NCI-H1694 (cell line): ENCODE measurements around the gene APH1A.
"Not testable (repeated sequence)": the region's sequence is repeated elsewhere in the genome, so short reads cannot be mapped to it uniquely, and the experiment has no call there.

Experiments
- DNase-seq: peaks from one replicate; lab custom pipeline; 2025; lab: John Stamatoyannopoulos, UW

APH1A gene

DNA sequence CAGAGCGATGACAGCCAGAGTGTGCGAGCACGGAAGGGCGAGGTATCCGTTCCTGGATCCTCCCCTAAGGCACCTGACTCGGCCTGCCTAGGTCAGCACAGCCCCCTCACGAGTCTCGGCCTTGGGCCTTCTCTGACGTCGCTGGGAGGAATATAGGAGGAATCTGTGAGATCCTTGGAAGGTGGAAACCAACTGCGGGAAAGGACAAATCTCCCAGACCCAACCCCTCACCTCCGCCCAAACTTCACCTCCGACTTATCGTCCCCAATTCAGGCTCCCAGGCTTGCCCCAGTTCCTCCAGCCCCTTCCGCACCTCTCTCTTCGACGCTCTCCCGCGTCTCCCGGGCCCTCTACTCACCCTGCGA is 494 bp downstream of the APH1A start:
- no peak for DNase-seq

DNA sequence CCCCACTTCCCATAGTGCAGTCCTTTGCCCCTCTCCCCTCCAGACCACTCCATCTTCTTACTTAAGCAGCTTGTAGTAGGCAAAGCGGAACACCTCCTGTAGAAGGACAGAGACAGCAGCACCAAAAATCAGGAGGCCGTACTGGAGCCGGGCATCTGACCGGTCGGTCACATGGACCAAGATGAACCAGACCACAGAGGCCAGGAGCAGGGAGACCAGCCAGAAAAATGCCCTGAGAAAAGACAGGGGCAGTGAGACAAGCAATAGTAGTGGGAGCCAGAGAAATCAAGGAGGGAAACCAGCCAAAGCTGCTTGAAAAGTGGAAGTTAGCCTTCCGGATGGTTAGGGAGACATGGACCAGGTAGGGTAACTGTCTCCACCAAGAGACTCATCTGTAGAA is 920 bp downstream of the APH1A start:
- DNase-seq = no peak

DNA sequence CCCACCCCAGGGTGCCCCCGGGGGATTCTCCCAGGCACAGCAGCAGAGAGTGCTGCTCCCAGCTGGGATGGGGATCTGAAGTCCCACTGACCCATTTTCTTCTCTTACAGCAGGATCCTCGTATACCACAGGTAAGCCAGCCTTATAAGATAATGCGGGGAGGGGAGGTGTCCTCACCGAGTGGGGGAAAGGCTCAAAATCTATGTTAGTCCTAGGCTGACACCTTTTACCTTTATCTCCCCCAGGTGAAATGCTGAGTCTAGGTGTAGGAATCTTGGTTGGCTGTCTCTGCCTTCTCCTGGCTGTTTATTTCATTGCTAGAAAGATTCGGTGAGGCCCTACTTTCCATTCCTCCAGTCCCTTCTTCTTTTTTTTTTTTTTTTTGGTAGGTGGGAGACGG is 5.3 kb downstream of the APH1A start:
- no peak for DNase-seq

DNA sequence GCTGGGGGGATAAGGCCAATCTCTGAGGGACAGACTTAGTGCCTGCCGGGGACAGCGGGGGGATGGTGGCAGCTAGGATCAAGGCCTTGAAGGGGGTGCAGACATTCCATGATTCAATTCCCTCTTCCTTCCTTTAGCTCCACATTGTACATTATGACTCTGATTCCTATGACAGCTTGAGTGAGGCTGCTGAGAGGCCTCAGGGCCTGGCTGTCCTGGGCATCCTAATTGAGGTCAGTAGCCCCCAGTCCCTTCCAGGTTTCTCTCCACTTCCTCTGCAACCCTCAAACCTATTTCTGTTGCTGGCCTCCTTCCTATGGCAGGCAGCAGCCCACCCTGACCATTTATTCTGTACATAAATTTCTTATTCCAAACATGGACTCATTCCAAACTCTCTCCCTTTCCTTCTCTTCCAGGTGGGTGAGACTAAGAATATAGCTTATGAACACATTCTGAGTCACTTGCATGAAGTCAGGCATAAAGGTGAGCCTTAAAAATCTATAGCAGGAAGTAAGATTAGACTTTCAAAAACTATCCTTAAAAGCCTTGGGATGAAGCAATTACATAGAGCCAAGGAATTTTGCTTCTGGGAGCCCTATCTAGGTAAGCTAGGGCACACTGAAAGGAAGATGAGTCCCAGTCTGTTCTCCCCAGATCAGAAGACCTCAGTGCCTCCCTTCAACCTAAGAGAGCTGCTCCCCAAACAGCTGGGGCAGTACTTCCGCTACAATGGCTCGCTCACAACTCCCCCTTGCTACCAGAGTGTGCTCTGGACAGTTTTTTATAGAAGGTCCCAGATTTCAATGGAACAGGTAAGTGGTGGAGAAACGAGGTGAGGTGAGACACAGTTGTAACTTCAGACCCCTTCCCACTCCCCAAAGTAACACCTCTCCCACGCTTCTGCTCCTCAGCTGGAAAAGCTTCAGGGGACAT is 6.2 kb downstream of the APH1A start:
- no peak for DNase-seq

DNA sequence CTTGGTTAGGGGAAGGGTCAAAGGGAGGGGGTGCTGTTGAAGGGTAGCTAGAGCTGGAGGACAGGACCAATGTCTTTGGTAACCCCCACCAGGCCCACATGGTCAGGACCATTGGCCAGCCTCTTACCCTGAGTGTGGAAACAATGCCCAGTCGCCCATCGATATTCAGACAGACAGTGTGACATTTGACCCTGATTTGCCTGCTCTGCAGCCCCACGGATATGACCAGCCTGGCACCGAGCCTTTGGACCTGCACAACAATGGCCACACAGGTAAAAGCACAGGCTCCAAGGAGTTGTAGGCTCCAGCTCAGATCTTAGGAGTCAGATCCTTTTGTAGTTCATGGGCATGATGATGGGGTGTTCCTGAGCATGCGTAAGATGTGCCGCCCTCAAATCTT is 7.4 kb downstream of the APH1A start:
- DNase-seq = no peak

DNA sequence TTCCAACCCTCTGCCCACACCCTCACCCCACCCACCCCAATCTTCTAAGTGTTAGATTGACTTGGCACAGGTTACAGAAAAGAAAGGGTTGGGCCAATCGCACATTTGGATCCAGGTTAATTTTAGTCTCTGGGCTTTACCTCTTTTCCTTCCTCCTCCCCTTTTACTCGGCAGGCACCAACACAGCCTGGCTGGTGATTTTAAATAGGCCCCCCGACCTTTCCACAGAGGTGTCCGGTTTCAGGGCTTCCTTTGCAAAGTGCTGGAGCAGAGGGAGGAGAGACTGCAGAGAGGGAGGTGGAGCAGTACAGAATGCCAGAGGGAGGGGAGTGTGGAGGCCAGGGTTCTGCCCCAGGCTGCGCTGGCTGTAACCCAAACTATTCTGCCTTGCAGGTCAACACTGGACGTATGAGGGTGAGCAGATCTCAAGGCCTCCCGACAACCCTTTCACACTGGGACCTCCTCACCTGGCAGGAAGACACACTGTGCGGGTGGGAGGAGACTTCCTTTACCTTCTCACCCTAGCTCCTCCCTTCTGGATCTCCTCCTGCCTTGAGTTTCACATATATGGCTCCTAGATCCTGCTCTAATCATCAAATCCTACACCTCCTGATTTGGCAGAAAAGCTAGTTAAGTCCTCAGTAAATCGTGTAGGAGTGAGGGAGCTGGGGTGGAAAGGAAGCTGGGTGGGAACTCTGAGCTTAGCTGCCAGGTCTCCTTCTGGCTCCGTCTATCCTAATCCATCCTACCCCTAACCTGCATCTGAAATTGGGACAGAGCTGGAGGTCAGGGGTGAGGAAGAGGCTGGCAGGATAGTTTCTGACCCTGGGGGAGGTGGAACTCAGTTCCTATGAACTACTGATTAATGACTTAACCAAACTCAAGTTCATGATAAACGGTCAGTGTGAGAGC is 8.8 kb downstream of the APH1A start:
- DNase-seq = no peak

DNA sequence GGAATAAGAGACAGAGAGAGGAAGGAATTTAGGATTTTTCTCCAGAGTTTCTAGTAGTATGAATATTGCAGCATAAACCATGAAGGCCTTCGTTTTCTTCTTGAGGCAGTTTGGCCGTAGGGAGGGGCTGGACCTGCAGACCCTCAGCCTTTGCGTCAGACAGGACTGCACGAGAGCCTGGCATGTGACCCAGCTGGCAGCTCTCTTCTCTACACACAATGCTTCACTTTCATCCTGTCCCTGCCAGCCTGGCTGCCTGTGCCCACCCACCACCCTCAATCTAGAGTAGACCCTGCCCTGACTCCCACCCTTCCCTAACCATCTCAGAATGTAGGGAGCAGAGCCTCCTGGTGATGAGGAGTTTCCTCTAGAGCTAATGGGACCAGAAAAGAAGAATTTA is 9.6 kb downstream of the APH1A start:
- DNase-seq = no peak

DNA sequence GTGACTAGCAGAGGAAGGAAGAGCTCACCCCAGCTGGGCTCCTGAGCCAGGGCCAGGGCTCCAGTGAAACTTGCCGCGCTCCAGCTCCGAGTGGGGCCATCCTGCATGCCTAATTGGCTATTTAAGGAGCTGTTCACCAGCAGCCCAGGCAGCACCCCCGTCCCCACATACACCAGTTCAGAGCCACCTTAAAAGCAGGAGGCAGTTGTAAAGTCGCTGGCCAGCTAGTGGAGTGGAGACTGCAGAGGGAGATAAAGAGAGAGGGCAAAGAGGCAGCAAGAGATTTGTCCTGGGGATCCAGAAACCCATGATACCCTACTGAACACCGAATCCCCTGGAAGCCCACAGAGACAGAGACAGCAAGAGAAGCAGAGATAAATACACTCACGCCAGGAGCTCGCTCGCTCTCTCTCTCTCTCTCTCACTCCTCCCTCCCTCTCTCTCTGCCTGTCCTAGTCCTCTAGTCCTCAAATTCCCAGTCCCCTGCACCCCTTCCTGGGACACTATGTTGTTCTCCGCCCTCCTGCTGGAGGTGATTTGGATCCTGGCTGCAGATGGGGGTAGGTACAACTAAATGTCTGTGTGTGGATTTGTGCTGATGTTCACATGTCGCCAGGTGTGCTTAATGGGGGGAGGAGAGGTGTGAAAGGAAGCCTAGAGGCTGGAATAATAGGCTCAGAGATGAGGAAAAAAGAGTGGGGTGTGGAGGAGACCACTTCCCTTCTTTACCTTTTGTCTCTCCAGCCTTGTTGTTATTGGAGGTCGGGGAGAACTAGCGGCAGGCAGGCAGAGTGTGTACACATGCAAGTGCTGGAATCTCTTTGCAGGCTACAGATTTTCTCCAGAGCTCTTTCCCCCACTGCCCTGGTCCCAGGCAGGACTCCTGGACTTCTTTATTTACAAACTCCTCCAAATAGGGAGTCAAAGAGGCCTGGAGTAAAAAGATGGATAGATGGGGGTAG is 10.9 kb downstream of the APH1A start, which contains the start of gene CA14:
CA14 (plus strand) TSS at position 151 of the 962 bp plus-strand sequence; CDS start at position 506, 355 bp downstream.
- DNase-seq = no peak

DNA sequence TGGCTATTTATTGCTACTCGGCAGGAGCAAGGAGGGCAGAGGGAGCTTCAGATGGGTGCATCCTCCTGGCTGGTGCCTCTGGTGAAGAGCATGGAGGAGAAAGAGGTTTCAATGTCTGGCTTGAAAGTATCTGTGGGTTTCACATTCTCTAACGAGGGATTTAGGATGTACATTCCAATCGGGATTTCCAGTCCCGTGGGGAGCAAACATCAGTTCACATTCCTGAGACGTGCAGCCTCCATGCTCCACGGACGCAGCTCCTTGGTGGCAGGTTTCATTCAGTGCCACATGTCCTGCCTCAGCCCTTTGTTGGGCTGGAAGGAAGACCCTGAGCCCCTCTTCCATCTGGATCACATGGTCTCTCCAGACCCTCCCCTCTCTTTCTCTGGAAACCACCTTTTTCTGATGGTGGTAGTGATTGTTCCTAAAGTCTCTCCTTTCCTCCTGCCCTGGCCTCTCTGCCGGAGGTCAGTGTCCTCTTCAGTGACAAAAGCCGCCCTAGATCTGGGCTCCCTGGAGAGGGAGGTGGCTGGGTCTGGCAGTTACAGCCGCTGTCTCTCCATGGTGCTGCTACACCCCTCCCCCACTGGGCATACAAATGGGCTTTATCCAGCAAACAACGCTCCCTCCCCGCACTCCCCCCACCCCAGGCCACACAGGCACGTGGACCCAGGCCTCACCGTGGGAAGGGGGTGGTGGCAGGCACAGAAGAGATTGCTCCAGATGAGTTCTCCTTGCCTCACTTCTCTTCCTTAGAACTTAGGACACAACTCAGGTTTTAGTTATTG is 12.1 kb downstream of the APH1A start:
- no peak for DNase-seq

DNA sequence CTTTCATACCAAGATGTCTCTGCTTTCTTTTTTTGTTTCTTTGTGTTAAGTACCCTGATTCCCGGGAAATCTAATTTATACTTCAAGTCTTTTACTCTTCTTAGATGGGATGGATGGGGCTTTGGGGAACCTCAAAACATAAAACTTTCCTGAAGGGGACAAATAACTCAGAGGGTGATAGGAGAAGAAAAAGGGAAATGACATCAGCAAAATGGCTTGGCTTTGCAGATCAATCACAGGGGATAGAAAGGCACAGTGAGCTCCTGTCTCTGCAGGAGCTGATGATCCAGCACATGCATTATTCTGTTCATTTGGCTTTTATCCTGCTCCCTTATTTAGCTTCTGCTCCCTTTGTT is 12.6 kb downstream of the APH1A start:
- DNase-seq = no peak

DNA sequence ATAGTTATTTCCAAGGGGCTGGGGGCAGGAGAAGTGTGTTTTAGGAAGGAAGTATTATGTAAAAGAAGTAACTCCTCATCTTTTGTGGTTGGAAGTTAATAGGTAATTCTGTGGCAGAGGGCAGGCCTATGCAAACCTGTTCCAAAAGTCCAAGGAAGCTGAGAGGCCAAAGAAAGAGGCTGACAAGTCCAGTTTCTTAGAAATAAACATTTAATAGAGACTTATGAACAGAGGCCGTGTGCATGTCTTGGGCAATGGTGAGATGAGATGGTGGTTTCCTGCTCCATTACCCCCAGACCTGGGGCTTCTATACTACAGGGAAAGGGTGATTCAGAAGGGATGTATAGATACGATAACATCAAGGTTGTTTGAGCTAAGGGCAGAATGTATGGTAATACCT is 18.9 kb downstream of the APH1A start:
- no peak for DNase-seq

DNA sequence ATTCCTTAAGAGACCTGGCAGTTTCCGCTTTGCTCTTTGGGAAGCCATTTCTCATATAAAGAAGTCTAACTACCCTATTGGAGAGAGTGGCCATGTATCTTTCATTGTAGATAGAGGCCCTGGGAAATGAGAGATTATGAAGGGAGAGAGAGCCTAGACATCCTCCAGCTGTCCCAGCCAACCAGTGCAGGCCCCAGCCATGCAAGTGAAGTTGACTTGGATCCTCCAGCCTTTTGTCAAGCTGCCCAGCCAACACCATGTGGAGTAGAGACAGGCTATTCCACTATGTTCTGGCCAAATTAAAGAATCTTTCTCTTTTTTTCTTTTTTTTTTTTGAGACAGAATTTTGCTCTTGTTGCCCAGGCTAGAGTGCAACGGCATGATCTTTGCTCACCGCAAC is 25.8 kb downstream of the APH1A start:
- no peak for DNase-seq

DNA sequence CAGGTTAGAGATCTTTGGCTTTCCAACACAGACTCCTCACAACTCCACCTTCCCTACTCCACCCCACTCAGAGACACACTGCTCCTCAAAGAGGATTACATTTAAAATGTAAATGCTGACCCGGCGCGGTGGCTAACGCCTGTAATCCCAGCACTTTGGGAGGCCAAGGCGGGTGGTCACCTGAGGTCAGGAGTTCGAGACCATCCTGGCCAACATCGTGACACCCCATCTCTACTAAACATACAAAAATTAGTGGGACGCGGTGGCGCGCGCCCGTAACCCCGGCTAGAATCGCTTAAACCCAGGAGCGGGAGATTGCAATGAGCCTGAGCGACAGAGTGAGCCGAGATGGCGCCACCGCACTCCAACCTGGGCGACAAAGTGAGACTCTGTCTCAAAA is 31.1 kb downstream of the APH1A start:
- no peak for DNase-seq

DNA sequence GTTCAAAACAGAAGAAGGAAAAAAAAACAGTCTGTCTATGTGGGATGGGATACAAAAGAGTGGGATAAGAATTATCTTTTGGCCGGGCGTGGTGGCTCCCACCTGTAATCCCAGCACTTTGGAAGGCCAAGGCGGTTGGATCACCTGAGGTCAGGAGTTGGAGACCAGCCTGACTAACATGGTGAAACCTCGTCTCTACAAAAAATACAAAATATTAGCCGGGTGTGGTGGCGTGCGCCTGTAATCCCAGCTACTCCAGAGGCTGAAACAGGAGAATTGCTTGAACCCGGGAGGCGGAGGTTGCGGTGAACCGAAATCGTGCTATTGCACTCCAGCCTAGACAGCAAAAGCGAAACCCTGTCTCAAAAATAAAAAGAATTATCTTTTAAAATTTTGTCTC is 31.6 kb downstream of the APH1A start:
- DNase-seq = not testable (repeated sequence)

DNA sequence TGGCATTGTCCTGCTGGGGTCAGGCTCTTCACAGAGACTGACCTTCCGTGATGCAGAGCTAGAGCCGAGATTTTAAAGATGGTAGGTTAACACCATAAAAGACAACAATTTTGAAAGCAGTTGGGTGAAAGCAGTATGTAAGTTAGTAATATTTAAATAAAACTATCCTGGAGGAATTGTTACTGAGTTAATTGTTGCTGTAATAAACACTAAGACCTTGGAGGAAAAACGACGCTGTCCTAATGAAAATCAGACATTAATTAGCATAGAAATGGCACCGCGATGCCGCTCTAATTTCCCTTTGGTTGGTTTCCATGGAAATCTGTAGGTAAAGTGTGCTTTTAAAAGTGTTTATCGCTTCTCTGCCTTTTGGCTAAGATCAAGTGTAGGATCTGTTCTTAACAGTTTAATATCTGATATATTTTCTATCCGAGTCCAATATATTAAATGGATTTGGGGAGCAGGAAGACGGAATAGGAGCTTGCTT is 32.2 kb downstream of the APH1A start:
- DNase-seq = no peak

DNA sequence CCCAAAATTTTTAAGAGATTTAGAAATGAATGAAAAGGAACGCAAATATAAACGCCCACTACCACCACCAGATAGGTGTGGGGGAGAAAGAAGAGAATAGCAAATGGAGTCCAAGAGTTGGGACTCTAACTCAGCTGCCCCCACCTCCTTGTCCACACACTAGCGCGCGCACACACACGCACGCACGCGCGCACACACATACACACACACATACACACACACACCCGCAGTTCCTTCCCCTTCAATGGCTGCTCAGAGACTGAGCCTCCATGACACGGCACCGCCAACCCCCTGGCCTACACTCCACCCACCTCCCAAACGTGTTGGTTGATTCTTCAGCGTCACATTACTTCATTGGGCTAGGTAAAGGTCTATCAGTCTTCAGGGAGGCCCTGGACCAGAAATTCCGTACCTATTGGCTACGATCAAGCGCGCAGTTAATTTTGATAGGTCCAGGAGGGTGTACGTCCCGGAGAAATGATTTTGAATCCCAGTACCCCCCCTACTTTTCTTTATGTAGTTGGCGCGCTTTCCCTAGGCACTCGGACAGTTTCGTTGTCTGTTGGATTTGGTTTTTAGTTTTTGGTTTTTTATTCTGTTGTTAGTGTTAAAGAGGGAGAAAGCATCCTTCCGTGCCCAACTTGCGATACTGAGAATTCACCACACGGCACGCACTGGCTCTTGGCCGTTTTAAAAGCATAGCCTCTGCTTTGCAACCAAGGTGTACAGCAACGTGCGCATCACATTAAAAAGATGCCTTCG is 32.8 kb downstream of the APH1A start, which contains the start of gene ANP32E:
ANP32E (minus strand) TSS at position 261 of the 762 bp plus-strand sequence. CDS start 326 bp downstream, outside the sequence.
- DNase-seq = peak; percentile 99

DNA sequence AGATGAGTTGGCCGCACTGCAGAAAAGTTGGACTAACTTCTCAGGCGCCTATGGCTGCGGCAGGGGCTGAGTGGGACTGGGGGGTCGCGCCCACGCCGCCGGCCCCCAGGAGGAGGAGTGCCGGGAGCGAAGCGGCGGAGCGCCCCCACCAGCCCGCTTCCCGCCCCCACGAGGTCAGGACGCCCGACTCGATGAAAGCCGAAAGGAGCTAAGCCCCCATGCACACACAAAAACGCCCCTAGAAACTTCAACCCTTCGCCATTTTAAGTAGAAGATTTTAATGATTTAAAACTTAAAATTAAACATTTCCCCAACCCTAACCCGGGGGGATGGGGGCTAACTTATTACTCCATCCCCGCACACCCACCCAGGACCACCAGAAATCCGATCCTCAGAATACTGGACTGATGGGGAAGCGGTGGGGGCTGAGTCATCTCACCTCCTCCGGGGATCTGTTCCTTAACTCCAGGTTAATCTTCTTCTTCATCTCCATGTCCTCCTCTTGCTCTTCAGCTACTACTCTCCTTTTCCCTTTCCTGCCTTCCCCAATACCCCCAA is 33.4 kb downstream of the APH1A start:
- DNase-seq = no peak

DNA sequence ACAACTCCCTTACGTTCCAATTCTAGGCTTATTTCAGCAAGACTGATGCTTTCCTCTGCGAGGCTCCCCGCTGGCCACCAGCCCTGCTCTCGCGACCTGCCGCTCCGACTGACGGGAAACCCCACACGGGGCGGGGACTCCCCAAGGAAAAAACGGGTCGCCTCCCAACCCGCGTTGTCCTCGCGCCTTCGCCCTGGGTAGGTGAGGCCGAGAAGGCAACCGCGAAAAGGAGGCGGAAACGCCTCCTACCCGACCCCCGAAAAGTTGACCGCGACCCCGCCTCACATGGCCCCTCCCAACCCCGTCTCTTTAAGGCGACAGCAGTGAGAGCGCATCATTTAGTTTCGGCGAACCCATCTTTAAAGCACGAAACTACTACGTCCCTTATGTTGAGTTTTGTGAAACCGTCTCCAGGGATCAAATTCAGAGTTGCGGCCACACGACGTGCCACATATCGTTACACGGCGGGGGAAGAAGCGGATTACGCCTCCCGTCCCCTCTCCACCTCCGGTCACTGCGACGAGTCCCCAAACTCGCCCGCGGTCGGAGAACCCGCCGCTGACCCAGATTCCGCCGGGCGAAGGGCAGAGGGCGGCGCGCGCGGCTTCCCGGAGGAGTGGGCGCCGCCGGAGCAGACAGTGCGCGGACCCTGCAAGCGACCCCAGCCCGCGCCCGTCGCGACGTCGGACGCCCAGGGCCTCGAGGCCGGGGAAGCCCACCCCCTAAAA is 34.1 kb downstream of the APH1A start:
- DNase-seq = peak; percentile 63

DNA sequence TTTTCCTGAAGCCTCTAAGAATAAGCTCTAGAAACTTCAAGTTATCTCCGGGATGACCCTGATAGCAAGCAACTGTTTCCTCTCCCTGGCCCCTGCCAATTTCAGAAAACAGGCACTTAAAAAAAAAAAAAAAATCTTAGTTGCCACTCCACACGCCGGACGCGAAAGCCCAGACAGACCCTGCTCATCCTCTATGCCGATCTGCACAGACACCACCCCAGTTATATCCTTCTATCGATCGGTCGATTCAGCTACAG is 34.6 kb downstream of the APH1A start:
- no peak for DNase-seq
